Measurements from ENCODE around the gene RIN3. TPM values are rescaled to one million over a fixed set of nuclear protein-coding genes. Genes with fewer than 3 reads are reported as not detected.

The RIN3 gene
- total and polyA plus RNA-seq, 2 of the 4 experiments (the other 2 are of a cell fraction) = 2.5 to 11.1 TPM

DNA sequence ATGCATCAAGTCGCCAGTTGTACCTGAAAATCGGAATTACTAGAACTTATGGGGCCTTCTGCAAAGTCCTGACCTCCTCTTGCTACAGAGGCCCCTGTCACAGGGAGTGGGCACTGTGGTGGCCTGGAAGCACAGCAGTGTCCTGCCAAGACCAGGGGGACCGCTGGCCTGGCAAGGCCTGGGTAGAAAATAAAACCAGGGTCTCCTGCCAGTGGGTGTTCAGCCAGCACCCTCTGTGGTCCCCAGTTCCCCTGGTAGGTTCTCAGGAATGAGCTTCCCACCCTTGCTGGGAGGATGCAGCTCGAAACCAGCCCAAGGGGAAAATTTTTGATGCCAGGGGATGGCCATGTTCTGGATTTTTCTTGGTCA lies 43.9 kb downstream of the RIN3 start:
- dilution Hi-C loops (cut with HindIII; ENCODE audit: low sequenced_read_pairs, unreplicated experiment) = no loop called here
- Histone ChIP-seq H3K4me2 (ENCODE audit: low read depth, low read length) (no peak overlapping the region), H3K23ac (ENCODE audit: low read depth, low read length) (no peak overlapping the region), H2BK20ac (ENCODE audit: low read depth, low read length) (no peak overlapping the region), H3K4me3 (ENCODE audit: insufficient read depth, low read depth, low read length) (no peak overlapping the region), H3K36me3 (ENCODE audit: control insufficient read depth, insufficient read depth, low read length) (peaks cover 30% of the 10 kb centered on the region), H3K18ac (ENCODE audit: low read depth, low read length) (no peak overlapping the region), H3K56ac (ENCODE audit: extremely low read depth, insufficient read depth, low read length) (no peak overlapping the region), H3K79me1 (ENCODE audit: low read depth in 1 of 2, low read length in 2 of 2) (peaks cover 21 to 68% of the 10 kb centered on the region in 2 experiments), H2AK9ac (replicated peaks; ENCODE audit: low read depth, low read length, poor library complexity) (no peak overlapping the region), H4K91ac (ENCODE audit: insufficient read depth, low read depth, low read length) (no peak overlapping the region), H2BK120ac (ENCODE audit: low read depth, low read length) (no peak overlapping the region), H2AK5ac (ENCODE audit: low read depth, low read length) (no peak overlapping the region), H4K20me1 (ENCODE audit: insufficient read depth, low read length) (peaks cover 13% of the 10 kb centered on the region; the same call in 1 of the 2 replicates), H3K4ac (ENCODE audit: low read depth, low read length) (no peak overlapping the region), H4K5ac (ENCODE audit: low read depth, low read length) (no peak overlapping the region), H2AFZ (replicated peaks; ENCODE audit: low read length, poor library complexity) (no peak overlapping the region), H3K4me1 (ENCODE audit: control insufficient read depth, insufficient read depth, low read length) (peaks cover 11% of the 10 kb centered on the region), H3K9me3 (ENCODE audit: control insufficient read depth, insufficient read depth, low read length) (no peaks in the 10 kb centered on the region), H2BK5ac (ENCODE audit: low read depth, low read length, poor library complexity, severe bottlenecking) (no peak overlapping the region), H3K27ac (ENCODE audit: insufficient read depth, low read length) (no peak overlapping the region), H3K14ac (replicated peaks; ENCODE audit: low read depth, low read length) (no peak overlapping the region), H3K9me1 (ENCODE audit: insufficient read depth, low read length) (peaks cover 32% of the 10 kb centered on the region), H2BK15ac (ENCODE audit: low read depth, low read length) (no peak overlapping the region; the same call in 2 of the 3 replicates), H3K27me3 (ENCODE audit: control insufficient read depth, insufficient read depth, low read length) (no peaks in the 10 kb centered on the region), H3K9ac (ENCODE audit: low read depth, low read length) (no peak overlapping the region), H4K8ac (ENCODE audit: low read depth in 2 of 2, low read length in 2 of 2) (no peak overlapping the region)
- TF ChIP-seq RFX5 (IDR thresholded peaks at IDR 0.05; ENCODE audit: low read depth, low read length) (no peak), RAD21 (IDR thresholded peaks at IDR 0.05; ENCODE audit: low read length) (no peak), FOS (IDR thresholded peaks at IDR 0.05; ENCODE audit: low read depth, low read length) (no peak), MXI1 (IDR thresholded peaks at IDR 0.05; ENCODE audit: borderline replicate concordance, low read depth, low read length) (no peak), SMC3 (IDR thresholded peaks at IDR 0.05; ENCODE audit: low read depth, low read length) (no peak), CEBPB (IDR thresholded peaks at IDR 0.05; ENCODE audit: low read depth, low read length) (no peak), MAZ (IDR thresholded peaks at IDR 0.05; ENCODE audit: borderline replicate concordance, low read depth, low read length) (no peak)
- TF ChIP-seq, protein P1, sequence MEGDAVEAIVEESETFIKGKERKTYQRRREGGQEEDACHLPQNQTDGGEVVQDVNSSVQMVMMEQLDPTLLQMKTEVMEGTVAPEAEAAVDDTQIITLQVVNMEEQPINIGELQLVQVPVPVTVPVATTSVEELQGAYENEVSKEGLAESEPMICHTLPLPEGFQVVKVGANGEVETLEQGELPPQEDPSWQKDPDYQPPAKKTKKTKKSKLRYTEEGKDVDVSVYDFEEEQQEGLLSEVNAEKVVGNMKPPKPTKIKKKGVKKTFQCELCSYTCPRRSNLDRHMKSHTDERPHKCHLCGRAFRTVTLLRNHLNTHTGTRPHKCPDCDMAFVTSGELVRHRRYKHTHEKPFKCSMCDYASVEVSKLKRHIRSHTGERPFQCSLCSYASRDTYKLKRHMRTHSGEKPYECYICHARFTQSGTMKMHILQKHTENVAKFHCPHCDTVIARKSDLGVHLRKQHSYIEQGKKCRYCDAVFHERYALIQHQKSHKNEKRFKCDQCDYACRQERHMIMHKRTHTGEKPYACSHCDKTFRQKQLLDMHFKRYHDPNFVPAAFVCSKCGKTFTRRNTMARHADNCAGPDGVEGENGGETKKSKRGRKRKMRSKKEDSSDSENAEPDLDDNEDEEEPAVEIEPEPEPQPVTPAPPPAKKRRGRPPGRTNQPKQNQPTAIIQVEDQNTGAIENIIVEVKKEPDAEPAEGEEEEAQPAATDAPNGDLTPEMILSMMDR (conservative IDR thresholded peaks at IDR 0.05; ENCODE audit: low read depth, low read length) = no peak
- TF ChIP-seq, protein P2, sequence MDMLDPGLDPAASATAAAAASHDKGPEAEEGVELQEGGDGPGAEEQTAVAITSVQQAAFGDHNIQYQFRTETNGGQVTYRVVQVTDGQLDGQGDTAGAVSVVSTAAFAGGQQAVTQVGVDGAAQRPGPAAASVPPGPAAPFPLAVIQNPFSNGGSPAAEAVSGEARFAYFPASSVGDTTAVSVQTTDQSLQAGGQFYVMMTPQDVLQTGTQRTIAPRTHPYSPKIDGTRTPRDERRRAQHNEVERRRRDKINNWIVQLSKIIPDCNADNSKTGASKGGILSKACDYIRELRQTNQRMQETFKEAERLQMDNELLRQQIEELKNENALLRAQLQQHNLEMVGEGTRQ (IDR thresholded peaks at IDR 0.05; ENCODE audit: low read depth, low read length) = no peak
- intact Hi-C loops (cut with micrococcal nuclease) = no loop called here
- DNase-seq (no peak), ATAC-seq (ENCODE audit: low read depth) (no peak)
- ChIA-PET CTCF (no interaction called here), POLR2A (ENCODE audit: unreplicated experiment) (no interaction called here)
- in situ Hi-C loops (cut with MboI; ENCODE audit: low sequenced_read_pairs) = no loop called here
- no TSS peak for BruUV-seq (replicated peaks)
- WGBS, 2 experiments (ENCODE audit: extremely low coverage in 2 of 2, insufficient read length in 1 of 2) = 93% methylated on average over 3 of the region's 4 CpGs; no CpG with 5 or more reads in 1 of the 2 experiments
